Fibroblast of pulmonary artery (primary cell): ENCODE measurements around the gene DPP6.

Experiments used
- DNase-seq: peaks from one replicate; pipeline ENCODE4 v3.0.0-alpha.2; 2010; ENCODE audit warnings: low read depth
- H3K4me3 ChIP-seq: replicated peaks from 2 replicates; pipeline ENCODE4 v1.5.1; 2011; ENCODE audit warnings: low read depth, mild to moderate bottlenecking, control low read depth, low read length, moderate library complexity
- CTCF ChIP-seq: IDR thresholded peaks from 2 replicates; pipeline ENCODE4 v1.5.1; 2011; ENCODE audit warnings: mild to moderate bottlenecking, control low read depth, low read length, inconsistent platforms; ENCODE audit errors: missing control alignments

The DPP6 gene

DNA sequence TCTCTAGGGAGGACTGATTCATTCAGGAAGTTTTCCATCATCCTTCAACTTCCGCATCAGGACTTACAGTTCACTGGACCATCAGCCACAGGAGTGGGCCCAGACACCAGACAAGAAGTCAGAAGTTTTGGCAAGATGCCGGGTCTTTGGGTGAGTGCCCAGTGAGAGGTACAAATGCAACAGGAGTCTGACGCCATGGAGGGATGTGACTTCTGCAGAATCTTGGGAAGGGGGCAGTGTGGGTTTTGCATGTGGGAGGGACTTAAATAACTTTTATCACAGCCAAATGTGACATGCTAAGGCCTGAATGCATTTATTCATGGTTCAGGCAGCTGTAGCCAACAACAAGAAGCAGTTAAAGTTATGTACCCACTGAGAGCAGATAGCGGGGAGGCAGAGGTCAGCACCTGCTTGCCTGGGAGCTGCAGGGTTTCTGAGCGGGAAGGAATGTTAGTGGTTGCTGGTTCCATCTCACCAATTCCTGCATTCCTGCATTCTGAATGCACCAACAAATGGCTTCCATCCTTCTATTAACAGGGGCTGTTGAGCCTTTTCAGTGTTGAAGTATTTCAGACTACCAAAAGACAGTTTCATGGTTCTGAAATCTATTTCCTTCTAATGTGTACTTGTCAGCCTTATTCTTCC, 575.6 kb downstream of the DPP6 start:
- H3K4me3 ChIP-seq: no peak overlapping the region
- DNase-seq: no peak
- TF ChIP-seq CTCF: no peak

DNA sequence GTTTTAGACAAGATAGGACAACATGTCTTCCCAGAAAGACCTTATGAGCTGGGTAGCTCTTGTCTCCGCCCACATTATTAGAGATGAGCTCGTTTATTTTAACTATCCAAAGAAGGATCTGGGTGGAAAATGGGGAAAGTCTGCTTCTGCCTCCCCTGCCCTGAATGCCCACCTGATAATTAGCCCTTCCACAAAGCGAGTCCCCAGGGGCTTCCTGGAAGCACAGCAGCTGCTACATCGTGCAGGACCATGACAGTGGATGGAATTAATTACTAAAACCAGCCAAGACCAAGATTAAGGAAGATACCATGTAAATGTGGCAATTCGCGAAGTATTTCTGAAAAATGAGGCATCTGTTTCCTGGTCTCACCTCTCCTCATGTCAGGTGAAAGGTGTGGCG, 576.4 kb downstream of the DPP6 start:
- no peak overlapping the region for H3K4me3 ChIP-seq
- DNase-seq: no peak
- no peak for TF ChIP-seq CTCF

- TF ChIP-seq CTCF: no peak
- no peak overlapping the region for H3K4me3 ChIP-seq
- DNase-seq: no peak
Observed at GRCh38 chr7:154631162-154631561, 579.0 kb downstream of the DPP6 start.

DNA sequence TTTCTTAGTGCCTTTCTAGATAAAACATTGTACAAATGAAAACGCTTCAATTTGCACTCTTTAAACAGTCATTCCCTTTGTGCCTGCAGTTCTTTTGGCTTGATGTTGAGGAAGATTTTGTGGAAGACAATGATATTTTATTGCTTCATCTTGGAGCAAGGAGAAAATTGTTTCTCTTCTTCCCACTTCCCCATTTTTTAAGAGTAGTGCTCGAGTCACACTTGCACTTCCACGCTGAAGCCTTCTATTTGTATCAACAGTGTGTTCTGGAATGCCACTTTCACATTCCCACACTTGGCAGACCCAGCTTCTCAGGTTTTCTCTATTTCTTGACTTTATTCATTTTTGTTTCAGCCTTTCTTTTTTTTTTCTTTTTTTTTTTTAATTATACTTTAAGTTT, 581.4 kb downstream of the DPP6 start:
- no peak for DNase-seq
- TF ChIP-seq CTCF: no peak
- H3K4me3 ChIP-seq: no peak overlapping the region

GRCh38 chr7:154638286-154638685, 586.1 kb downstream of the DPP6 start:
- no peak for TF ChIP-seq CTCF
- DNase-seq: no peak
- no peak overlapping the region for H3K4me3 ChIP-seq

GRCh38 chr7:154640266-154640865, 588.2 kb downstream of the DPP6 start:
- no peak for TF ChIP-seq CTCF
- no peak for DNase-seq
- no peak overlapping the region for H3K4me3 ChIP-seq

DNA sequence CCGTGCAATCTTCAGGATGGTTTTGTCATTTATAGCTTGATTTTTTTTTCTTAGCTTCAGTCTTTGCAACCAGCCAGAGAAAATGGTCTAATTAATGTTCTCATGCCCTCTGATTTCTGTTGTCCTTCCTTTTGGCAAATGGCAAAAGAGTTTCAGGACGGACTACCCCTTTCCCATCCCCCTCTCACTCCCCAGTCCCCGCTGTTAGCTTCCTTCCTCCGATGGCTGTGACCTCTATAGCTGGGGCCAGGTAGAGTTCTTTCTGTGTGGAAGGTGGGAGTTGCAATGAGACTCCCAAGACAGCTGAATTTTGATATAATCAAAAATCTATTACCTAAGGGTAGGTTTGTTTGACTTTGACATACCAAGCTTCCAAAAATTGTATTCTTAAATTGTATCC, 588.7 kb downstream of the DPP6 start:
- no peak for DNase-seq
- no peak overlapping the region for H3K4me3 ChIP-seq

More for the DNA sequence above, 588.7 kb downstream of the DPP6 start:
- TF ChIP-seq CTCF: no peak
